ENCODE results near the gene RNF26.
A peak's percentile ranks its signal among the peaks of the same experiment; 100 is the strongest.

The RNF26 gene

DNA sequence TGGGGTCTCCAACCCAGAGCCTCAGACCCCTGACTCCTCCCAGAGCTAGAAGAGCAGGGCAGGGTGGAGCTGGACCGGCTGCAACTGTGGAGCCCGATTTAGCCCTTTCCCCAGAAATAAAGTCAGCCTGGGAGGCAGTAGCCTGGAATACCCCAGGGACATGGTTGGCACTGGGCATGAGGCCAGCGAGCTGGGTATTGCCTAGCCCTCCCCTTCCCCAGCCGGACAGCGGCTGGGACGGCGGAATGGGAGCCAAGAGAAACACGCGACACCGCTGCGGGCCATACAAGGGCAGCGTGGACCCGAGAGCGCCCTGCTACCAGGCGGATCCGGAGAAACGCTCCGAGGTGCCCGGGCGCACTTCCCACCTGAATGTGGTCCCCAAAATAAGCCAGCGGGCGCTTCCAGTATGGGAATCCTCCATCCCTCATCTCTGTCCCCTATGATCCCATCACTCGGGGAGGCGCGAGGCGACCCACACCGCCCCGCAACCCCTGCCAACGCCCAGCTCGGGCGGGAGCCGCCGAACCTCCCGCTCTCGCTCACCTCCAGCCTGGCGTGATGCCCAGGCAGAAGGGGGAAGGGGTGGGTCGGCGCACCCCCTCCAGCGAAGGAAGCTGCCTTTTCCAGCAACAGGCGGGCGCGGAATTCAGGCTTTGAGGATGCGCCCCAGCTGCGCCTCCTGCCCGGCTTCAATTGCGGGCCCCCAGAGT, 18.2 kb upstream of the RNF26 start:
- Histone ChIP-seq H3K27ac (ENCODE audit: low read depth, low read length) (no peak overlapping the region; the same call in 1 of the 2 replicates), H3K9ac (ENCODE audit: low read length) (peak overlapping the region; percentile 78), H3K4me3 (ENCODE audit: low read depth, low read length) (peak overlapping the region; percentile 63), H3K27me3 (ENCODE audit: control insufficient read depth, insufficient read depth, low read length) (peaks cover 15% of the 10 kb centered on the region), H3K36me3 (ENCODE audit: control insufficient read depth, insufficient read depth, low read length) (peaks cover 33% of the 10 kb centered on the region), H3K4me1 (ENCODE audit: control insufficient read depth, insufficient read depth, low read length) (peaks cover 47% of the 10 kb centered on the region), H3K9me3 (ENCODE audit: control insufficient read depth, insufficient read depth, low read depth, low read length) (no peaks in the 10 kb centered on the region)

DNA sequence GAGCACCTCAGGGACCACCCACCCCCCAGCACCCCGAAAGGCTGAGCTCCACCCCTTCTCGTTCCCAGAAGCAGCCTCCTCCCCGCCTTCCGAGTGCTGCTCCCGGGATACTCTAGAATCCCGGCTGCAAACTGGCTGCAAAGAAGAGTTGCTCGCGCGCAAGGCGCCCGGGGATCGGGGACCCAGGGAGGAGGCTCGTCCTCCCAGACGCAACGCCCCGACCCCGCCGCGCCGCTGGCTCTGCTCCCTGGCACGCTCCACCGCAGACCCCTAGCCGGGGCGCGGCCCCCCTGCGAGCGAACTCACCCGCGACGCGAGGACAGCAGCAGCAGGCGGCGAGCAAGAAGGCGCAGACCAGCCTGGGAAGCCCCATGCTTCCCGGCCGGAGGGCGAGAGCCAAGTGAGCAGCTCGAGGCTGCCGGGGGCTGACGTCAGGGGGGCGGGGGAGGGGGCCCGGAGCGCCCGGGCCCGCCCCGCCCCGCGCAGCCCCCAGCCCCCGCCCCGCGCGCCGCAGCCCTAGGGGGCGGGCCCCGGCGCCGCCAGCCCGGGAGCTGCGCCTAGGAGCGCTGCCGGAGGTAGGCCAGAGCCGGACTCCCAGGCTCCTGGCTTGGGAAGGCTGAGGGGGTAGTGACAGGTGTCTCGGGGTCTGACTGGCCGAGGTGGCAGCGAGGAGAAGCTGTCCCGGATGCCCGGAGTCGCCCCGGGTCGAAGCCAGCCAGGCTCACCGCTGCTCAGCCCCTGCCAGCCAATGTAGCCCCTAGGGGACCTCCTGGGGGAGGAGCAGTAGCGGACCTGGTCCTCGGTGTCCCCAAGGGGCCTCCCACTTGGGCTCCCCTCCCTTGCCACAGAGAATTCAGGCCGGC, 17.4 kb upstream of the RNF26 start, which contains the start of gene MCAM:
Gene MCAM (minus strand): TSS at position 402 of the 863 bp plus-strand sequence. CDS start 29 bp downstream, at position 373.
- H3K9me3 ChIP-seq (ENCODE audit: control insufficient read depth, insufficient read depth, low read depth, low read length): no peaks in the 10 kb centered on the region
- H3K9ac ChIP-seq (ENCODE audit: low read length): peak within 1 kb of the TSS; percentile 78
- peak within 1 kb of the TSS; percentile 63; the same call in 1 of the 2 replicates for H3K27ac ChIP-seq (ENCODE audit: low read depth, low read length)
- peaks cover 27% of the 10 kb centered on the region for H3K36me3 ChIP-seq (ENCODE audit: control insufficient read depth, insufficient read depth, low read length)
- peak within 1 kb of the TSS; percentile 63 for H3K4me3 ChIP-seq (ENCODE audit: low read depth, low read length)
- H3K4me1 ChIP-seq (ENCODE audit: control insufficient read depth, insufficient read depth, low read length): peaks cover 49% of the 10 kb centered on the region
- H3K27me3 ChIP-seq (ENCODE audit: control insufficient read depth, insufficient read depth, low read length): peaks cover 15% of the 10 kb centered on the region

DNA sequence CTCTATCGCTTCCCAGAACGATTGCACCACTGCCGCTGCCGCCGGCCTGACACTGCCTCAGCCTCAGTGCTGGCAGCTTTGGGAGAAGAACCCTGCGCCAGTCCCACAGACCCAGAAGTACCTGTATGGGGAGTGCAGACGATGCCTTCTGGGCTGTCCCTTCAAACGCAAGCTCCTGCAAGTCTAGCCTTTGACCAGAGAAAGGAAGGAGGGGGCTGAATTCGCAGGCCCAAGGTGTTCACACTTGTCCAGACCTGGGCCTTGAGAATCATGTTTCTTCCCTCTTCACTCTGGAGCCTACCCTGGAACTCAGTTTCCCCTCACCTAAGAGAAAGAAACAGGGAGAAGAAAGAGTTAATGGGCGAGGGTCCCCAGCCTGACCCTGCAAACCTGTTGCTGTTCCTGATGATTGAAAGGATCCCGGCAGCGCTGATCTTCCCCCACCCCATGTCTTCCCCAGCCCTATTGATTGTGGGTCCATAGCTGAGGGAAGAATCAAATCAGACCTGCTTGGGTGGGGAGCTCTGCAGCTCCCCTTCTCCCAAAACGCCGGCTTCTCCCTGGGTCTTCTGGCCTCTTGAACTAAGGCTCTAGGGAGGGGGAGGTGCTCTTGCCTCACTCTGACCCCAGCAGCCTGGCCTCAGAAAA, 16.6 kb upstream of the RNF26 start:
- Histone ChIP-seq H3K9me3 (ENCODE audit: control insufficient read depth, insufficient read depth, low read depth, low read length) (no peaks in the 10 kb centered on the region), H3K36me3 (ENCODE audit: control insufficient read depth, insufficient read depth, low read length) (peaks cover 19% of the 10 kb centered on the region), H3K4me3 (ENCODE audit: low read depth, low read length) (peak overlapping the region; percentile 42), H3K4me1 (ENCODE audit: control insufficient read depth, insufficient read depth, low read length) (peaks cover 52% of the 10 kb centered on the region), H3K9ac (ENCODE audit: low read length) (peak overlapping the region; percentile 74), H3K27me3 (ENCODE audit: control insufficient read depth, insufficient read depth, low read length) (peaks cover 15% of the 10 kb centered on the region), H3K27ac (ENCODE audit: low read depth, low read length) (peak overlapping the region; percentile 63; the same call in 1 of the 2 replicates)

DNA sequence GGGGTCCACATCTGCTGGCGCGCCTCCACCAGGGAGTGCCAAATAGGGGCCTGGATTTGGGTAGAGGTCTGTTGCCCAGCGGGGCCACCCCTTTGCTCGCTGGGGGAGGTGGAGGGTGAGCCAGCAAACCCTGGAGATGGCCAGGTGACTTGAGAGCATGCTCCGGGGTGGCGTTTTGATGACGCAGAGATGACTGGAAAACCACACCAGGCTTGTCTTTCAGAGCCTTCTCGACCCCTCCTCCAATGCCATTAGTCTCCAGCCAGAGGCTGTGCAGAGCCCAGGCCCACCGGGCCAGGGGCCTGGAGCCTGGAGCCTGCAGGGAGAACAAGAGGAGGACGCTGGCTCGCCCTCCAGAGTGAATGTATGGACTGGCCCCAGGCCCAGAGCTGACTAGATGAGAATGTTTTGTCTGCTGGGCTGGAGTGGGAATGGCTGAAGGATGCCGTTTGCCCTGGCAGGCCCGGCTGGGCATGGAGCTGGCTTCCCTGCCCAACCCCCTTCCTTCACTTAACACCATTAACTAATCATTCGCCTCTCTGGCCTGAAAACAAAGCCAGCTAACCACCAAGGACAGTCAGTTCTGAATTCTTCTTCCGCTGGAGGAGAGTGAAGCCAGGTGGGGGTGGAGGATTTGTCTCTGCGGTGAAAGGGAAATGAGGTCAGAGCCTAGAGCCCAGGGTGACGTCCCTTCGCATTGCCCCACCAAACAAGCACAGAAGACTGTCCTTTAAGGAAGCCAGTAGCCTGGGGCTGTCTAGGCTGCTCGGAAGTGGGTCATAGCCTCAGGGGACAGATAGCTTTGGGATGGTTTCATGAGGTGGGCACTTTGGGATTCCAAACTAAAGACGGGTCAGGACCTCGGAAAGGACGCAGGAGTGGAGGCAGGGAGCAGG, 15.8 kb upstream of the RNF26 start:
- peak overlapping the region; percentile 63; the same call in 1 of the 2 replicates for H3K27ac ChIP-seq (ENCODE audit: low read depth, low read length)
- H3K9ac ChIP-seq (ENCODE audit: low read length): peak overlapping the region; percentile 74
- peaks cover 52% of the 10 kb centered on the region for H3K4me1 ChIP-seq (ENCODE audit: control insufficient read depth, insufficient read depth, low read length)

DNA sequence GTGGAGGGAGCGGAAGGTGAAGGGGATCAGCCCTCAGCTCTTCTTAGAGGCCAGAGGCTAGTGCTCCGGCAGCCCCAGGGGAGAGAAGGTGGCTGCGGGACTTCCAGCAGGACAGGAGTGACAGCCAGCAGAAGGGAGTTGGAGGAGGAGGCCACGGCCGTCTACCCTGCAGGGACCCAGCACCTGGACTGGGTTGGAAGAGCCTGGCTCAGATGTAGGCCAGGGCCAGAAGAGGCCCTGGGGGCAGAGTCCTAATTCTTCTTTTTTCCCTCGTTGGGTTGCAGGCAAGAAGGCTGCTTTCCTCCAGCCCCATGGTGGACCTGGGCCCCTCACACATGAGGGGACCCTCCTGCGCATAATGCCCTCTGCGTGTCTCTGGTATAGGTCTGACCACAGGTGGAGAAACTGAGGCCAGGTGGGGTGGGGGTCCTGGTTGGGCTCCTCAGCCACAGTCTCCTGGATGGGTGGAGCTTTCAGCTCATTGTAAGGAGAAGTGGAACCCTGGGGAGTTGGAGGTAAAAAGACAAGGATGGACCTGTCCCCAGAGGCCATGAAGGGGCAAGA, 15.1 kb upstream of the RNF26 start:
- peaks cover 58% of the 10 kb centered on the region for H3K4me1 ChIP-seq (ENCODE audit: control insufficient read depth, insufficient read depth, low read length)

More for the DNA sequence above, 15.8 kb upstream of the RNF26 start:
- Histone ChIP-seq H3K4me3 (ENCODE audit: low read depth, low read length) (peak overlapping the region; percentile 42; the same call in 1 of the 2 replicates), H3K27me3 (ENCODE audit: control insufficient read depth, insufficient read depth, low read length) (peaks cover 15% of the 10 kb centered on the region), H3K9me3 (ENCODE audit: control insufficient read depth, insufficient read depth, low read depth, low read length) (no peaks in the 10 kb centered on the region), H3K36me3 (ENCODE audit: control insufficient read depth, insufficient read depth, low read length) (peaks cover 12% of the 10 kb centered on the region)

DNA sequence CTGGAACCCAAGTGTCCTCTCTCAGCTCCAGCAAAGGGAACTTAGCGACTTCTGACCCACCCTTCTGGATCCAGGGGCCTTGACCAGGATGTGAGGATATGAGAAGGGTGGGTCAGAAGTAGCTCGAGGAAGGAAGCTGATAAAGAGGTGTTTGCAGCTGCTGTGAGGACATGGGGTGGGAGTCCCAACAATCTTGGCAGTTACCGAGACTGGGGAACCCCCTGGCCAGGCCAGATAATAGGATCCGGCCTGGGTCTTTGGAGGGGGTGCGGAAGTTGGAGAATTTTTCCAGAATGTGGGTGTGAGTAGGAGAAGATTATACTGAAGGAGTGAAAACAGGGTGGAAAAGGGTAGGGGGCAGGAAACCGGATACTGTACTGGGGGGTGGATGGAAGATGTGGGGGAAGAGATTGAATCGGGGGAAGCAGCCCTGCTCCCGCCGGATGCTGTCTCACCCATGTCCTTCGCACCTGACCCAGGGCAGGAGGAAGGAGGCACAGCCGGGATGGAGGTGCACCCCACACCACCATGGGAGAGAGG, 14.6 kb upstream of the RNF26 start:
- Histone ChIP-seq H3K4me3 (ENCODE audit: low read depth, low read length) (peak overlapping the region; percentile 42; the same call in 1 of the 2 replicates), H3K4me1 (ENCODE audit: control insufficient read depth, insufficient read depth, low read length) (peaks cover 58% of the 10 kb centered on the region), H3K9me3 (ENCODE audit: control insufficient read depth, insufficient read depth, low read depth, low read length) (no peaks in the 10 kb centered on the region), H3K27ac (ENCODE audit: low read depth, low read length) (peak overlapping the region; percentile 72; the same call in 1 of the 2 replicates), H3K27me3 (ENCODE audit: control insufficient read depth, insufficient read depth, low read length) (peaks cover 15% of the 10 kb centered on the region), H3K9ac (ENCODE audit: low read length) (peak overlapping the region; percentile 74), H3K36me3 (ENCODE audit: control insufficient read depth, insufficient read depth, low read length) (no peaks in the 10 kb centered on the region; the same call in 1 of the 2 replicates)

More for the DNA sequence above, 15.1 kb upstream of the RNF26 start:
- Histone ChIP-seq H3K27me3 (ENCODE audit: control insufficient read depth, insufficient read depth, low read length) (peaks cover 15% of the 10 kb centered on the region), H3K36me3 (ENCODE audit: control insufficient read depth, insufficient read depth, low read length) (peaks cover 5% of the 10 kb centered on the region), H3K27ac (ENCODE audit: low read depth, low read length) (peak overlapping the region; percentile 72; the same call in 1 of the 2 replicates), H3K4me3 (ENCODE audit: low read depth, low read length) (peak overlapping the region; percentile 42; the same call in 1 of the 2 replicates), H3K9ac (ENCODE audit: low read length) (peak overlapping the region; percentile 74), H3K9me3 (ENCODE audit: control insufficient read depth, insufficient read depth, low read depth, low read length) (no peaks in the 10 kb centered on the region)

DNA sequence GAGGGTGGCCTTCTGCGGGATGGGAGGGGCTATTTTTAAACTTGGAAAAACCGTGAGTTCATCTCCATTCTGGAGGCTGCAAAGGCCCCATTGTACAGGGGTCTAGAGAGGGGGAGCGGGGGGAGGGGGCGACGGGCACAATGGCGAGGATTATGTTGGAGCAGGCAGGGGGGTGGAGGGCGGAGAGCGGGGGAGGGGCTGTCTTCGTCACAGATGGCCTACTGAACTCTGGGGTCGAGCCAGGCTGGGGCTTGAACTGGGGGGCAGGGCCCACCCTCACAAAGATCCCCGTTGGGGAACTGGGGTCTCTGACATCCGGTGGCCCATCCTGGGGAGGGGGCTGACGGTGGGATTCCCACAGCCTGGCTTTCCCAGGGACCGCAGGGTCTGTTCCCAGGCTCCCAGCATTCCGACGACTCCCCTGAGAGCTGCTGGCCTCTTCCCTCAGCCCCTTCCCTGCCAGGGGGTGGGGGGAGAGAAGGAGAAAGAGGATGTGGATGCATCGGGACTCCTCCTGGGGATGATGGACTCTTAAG, 14.0 kb upstream of the RNF26 start:
- Histone ChIP-seq H3K4me3 (ENCODE audit: low read depth, low read length) (peak overlapping the region; percentile 68), H3K27ac (ENCODE audit: low read depth, low read length) (peak overlapping the region; percentile 78; the same call in 1 of the 2 replicates), H3K36me3 (ENCODE audit: control insufficient read depth, insufficient read depth, low read length) (no peaks in the 10 kb centered on the region), H3K9me3 (ENCODE audit: control insufficient read depth, insufficient read depth, low read depth, low read length) (no peaks in the 10 kb centered on the region), H3K9ac (ENCODE audit: low read length) (peak overlapping the region; percentile 82), H3K27me3 (ENCODE audit: control insufficient read depth, insufficient read depth, low read length) (peaks cover 14% of the 10 kb centered on the region), H3K4me1 (ENCODE audit: control insufficient read depth, insufficient read depth, low read length) (peaks cover 53% of the 10 kb centered on the region)

DNA sequence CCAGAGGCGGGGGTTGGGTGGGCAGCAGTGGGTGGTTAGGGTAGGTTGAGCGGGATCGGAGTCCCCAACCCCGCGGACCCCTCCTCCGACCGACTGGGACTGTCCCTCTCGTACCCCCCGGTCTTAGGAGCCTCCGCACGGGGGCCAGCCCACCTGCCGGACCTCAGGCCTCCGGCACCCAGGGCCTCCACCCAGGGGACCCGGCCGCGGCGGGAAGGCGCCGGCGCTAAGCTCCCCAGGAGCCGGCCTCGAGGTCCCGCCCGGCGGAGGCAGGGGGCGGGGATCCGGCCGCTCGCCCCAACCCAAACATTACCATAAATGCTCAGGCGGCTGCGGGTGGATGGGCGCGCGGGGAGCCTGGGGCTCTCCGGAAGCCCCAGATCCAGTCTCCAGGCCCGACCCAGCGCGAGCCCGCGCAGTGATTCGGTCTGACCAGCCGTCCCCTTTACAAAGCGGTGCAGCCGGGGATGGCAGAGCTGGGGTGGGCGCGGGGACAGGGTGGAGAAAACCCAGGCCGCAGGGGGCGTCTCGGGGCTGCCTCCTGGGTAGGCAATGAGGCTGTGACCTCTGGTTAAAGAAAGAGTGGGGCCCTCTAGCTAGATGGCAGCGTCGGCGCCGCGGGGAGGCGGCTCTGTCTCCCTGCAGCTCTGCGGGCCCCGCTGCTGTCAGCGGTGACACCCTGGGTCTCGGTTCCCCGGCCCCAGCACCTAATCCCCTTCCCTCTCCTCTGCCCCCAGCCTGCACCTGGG, 13.4 kb upstream of the RNF26 start:
- Histone ChIP-seq H3K4me3 (ENCODE audit: low read depth, low read length) (peak overlapping the region; percentile 68), H3K4me1 (ENCODE audit: control insufficient read depth, insufficient read depth, low read length) (peaks cover 47% of the 10 kb centered on the region), H3K27ac (ENCODE audit: low read depth, low read length) (peak overlapping the region; percentile 78; the same call in 1 of the 2 replicates), H3K36me3 (ENCODE audit: control insufficient read depth, insufficient read depth, low read length) (no peaks in the 10 kb centered on the region), H3K9ac (ENCODE audit: low read length) (peak overlapping the region; percentile 82), H3K9me3 (ENCODE audit: control insufficient read depth, insufficient read depth, low read depth, low read length) (no peaks in the 10 kb centered on the region), H3K27me3 (ENCODE audit: control insufficient read depth, insufficient read depth, low read length) (peaks cover 8% of the 10 kb centered on the region)

DNA sequence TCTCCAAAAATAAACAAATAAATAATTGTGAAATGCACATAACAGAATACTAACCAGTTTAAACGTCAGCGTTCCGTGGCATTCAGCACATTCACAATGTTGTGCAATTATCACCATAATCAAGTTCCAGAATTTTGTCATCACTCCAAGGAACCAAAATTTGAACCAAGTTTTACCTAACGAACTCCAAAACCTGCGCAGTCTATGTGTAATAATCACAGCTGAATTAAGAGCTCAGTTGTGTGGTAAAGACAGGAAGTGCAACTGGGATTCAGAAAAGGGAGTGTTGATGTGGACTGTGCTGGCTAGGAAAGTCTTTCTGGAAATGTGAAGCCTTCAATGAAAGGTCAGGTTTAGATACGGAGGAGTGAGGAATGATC, 12.0 kb upstream of the RNF26 start:
- H3K9ac ChIP-seq (ENCODE audit: low read length): no peak overlapping the region
- peaks cover 44% of the 10 kb centered on the region for H3K4me1 ChIP-seq (ENCODE audit: control insufficient read depth, insufficient read depth, low read length)
- H3K27me3 ChIP-seq (ENCODE audit: control insufficient read depth, insufficient read depth, low read length): no peaks in the 10 kb centered on the region
- no peaks in the 10 kb centered on the region for H3K9me3 ChIP-seq (ENCODE audit: control insufficient read depth, insufficient read depth, low read depth, low read length)
- H3K4me3 ChIP-seq (ENCODE audit: low read depth, low read length): peak overlapping the region; percentile 8; the same call in 1 of the 2 replicates
- no peaks in the 10 kb centered on the region for H3K36me3 ChIP-seq (ENCODE audit: control insufficient read depth, insufficient read depth, low read length)
- H3K27ac ChIP-seq (ENCODE audit: low read depth, low read length): no peak overlapping the region
